Measurements from ENCODE around the gene EFS.

EFS gene, protein sequence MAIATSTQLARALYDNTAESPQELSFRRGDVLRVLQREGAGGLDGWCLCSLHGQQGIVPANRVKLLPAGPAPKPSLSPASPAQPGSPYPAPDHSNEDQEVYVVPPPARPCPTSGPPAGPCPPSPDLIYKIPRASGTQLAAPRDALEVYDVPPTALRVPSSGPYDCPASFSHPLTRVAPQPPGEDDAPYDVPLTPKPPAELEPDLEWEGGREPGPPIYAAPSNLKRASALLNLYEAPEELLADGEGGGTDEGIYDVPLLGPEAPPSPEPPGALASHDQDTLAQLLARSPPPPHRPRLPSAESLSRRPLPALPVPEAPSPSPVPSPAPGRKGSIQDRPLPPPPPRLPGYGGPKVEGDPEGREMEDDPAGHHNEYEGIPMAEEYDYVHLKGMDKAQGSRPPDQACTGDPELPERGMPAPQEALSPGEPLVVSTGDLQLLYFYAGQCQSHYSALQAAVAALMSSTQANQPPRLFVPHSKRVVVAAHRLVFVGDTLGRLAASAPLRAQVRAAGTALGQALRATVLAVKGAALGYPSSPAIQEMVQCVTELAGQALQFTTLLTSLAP

DNA sequence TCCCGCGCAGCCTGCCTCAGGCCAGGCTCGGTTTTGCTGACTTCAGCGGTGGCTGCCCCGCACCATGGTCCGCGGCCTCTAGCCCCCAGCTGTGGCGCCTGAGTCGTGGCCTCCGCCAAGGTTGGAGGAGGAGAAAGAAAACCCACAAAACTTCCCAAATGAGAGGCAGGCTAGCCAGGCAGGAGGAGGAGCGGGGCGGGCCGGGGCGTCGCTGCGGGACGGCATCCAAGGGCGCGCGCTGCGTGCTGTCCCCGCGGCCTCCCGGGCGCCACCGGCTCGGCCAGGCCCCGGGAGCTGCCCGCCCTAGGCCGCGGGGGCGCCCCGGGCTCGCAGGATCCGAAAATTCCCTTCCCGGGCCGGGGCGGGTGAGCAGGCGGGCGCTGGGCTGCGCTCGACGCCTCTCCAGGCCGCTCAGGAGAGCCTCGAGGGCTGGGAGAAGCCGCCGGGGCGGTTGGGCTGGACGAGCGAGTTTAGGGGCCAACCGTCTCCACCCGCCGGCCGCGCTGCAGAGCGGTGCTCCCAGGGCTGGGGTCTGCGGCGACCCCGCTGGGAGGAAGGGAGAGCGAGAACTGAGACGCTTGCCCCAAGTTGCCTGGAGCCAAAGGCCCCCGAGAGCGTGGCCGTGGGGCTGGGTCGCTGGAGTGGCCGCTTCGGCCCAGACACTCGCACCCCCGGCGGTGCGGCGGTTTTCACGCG, at the start of gene EFS:
Gene EFS, minus strand, starts transcription at position 137 of the 696 bp plus-strand sequence. CDS start 147 bp downstream, outside the sequence.
- Histone ChIP-seq H3K4me1 (ENCODE audit: insufficient read depth, low read length) (no peaks in the 10 kb centered on the region), H2AFZ (ENCODE audit: low read depth, low read length) (no peak within 1 kb of the TSS), H3K79me2 (ENCODE audit: insufficient read depth, low read length) (no peaks in the 10 kb centered on the region), H3K36me3 (ENCODE audit: insufficient read depth, low read length) (no peaks in the 10 kb centered on the region), H3K9me3 (ENCODE audit: insufficient read depth, low read length, severe bottlenecking) (no peaks in the 10 kb centered on the region), H3K9ac (ENCODE audit: low read depth, low read length) (no peak within 1 kb of the TSS), H3K27me3 (ENCODE audit: insufficient read depth, low read length, poor library complexity) (peaks cover 3% of the 10 kb centered on the region), H3K4me2 (ENCODE audit: insufficient read depth, low read length) (no peak within 1 kb of the TSS), H4K20me1 (ENCODE audit: insufficient read depth, low read length) (no peaks in the 10 kb centered on the region), H3K27ac (ENCODE audit: low read length) (no peak within 1 kb of the TSS), H3K4me3 (ENCODE audit: low read depth in 1 of 2, low read length in 2 of 2) (no peak within 1 kb of the TSS)
- DNase-seq (no peak), ATAC-seq (ENCODE audit: insufficient read depth, low read depth) (no peak)
- TF ChIP-seq, protein P1, sequence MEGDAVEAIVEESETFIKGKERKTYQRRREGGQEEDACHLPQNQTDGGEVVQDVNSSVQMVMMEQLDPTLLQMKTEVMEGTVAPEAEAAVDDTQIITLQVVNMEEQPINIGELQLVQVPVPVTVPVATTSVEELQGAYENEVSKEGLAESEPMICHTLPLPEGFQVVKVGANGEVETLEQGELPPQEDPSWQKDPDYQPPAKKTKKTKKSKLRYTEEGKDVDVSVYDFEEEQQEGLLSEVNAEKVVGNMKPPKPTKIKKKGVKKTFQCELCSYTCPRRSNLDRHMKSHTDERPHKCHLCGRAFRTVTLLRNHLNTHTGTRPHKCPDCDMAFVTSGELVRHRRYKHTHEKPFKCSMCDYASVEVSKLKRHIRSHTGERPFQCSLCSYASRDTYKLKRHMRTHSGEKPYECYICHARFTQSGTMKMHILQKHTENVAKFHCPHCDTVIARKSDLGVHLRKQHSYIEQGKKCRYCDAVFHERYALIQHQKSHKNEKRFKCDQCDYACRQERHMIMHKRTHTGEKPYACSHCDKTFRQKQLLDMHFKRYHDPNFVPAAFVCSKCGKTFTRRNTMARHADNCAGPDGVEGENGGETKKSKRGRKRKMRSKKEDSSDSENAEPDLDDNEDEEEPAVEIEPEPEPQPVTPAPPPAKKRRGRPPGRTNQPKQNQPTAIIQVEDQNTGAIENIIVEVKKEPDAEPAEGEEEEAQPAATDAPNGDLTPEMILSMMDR (IDR thresholded peaks at IDR 0.05; ENCODE audit: borderline replicate concordance, extremely low read depth, low read length, poor library complexity, severe bottlenecking), result no peak
- no peak for TF ChIP-seq EZH2 (IDR thresholded peaks at IDR 0.05; ENCODE audit: borderline replicate concordance, low read depth, low read length, severe bottlenecking)

DNA sequence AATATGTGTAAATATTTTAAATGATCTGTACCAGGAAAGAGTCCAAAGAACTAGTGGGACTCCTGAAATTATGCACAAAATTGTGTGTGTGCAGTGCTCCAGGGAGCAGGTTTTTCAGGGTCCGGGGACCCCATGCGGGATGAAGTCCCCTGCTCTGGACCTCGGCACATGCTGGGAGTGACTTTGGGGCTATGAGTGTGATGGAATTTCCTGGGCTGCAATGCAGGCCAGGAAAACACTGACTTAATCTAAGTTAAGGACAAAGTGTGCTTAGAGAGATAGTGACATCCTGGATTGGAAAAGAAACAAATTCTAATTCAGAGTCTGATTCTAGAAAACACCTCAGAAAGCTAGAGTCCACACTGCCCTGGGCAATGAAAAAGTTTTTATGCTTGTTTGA, 49.3 kb upstream of the EFS start:
- Histone ChIP-seq H3K4me3 (ENCODE audit: low read depth in 1 of 2, low read length in 2 of 2) (no peak overlapping the region), H3K9me3 (ENCODE audit: insufficient read depth, low read length, severe bottlenecking) (no peaks in the 10 kb centered on the region), H3K27me3 (ENCODE audit: insufficient read depth, low read length, poor library complexity) (peaks cover 19% of the 10 kb centered on the region), H3K4me1 (ENCODE audit: insufficient read depth, low read length) (no peaks in the 10 kb centered on the region), H3K4me2 (ENCODE audit: insufficient read depth, low read length) (no peak overlapping the region), H3K79me2 (ENCODE audit: insufficient read depth, low read length) (no peaks in the 10 kb centered on the region), H2AFZ (ENCODE audit: low read depth, low read length) (no peak overlapping the region), H4K20me1 (ENCODE audit: insufficient read depth, low read length) (no peaks in the 10 kb centered on the region; the same call in 1 of the 2 replicates), H3K36me3 (ENCODE audit: insufficient read depth, low read length) (no peaks in the 10 kb centered on the region), H3K9ac (ENCODE audit: low read depth, low read length) (no peak overlapping the region), H3K27ac (ENCODE audit: low read length) (no peak overlapping the region)
- no peak for TF ChIP-seq EZH2 (IDR thresholded peaks at IDR 0.05; ENCODE audit: borderline replicate concordance, low read depth, low read length, severe bottlenecking)
- TF ChIP-seq, protein P1 (IDR thresholded peaks at IDR 0.05; ENCODE audit: borderline replicate concordance, extremely low read depth, low read length, poor library complexity, severe bottlenecking), result no peak
- DNase-seq (no peak), ATAC-seq (ENCODE audit: insufficient read depth, low read depth) (no peak)

DNA sequence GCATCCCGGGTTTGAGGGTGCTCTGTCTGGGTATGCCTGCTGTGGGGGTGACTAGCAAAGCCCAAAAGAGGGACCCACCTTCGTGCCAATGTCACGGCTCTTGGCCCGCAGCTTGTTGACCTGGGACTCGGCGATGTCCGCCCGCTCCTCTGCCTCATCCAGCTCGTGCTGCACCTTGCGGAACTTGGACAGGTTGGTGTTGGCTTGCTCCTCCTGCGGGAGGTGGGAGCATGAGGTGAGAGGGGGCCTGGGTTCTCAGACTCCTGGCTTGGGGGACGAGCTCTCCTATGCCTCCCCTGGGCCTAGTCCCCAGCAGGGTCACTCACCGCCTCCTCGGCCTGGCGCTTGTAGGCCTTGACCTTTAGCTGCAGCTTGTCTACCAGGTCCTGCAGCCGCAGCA, 48.7 kb upstream of the EFS start:
- peaks cover 16% of the 10 kb centered on the region for H3K27me3 ChIP-seq (ENCODE audit: insufficient read depth, low read length, poor library complexity)
- no peaks in the 10 kb centered on the region for H3K36me3 ChIP-seq (ENCODE audit: insufficient read depth, low read length)
- no peaks in the 10 kb centered on the region for H3K9me3 ChIP-seq (ENCODE audit: insufficient read depth, low read length, severe bottlenecking)

More for the DNA sequence above, 48.7 kb upstream of the EFS start:
- no peak overlapping the region for H3K4me3 ChIP-seq (ENCODE audit: low read depth in 1 of 2, low read length in 2 of 2)
- H3K4me2 ChIP-seq (ENCODE audit: insufficient read depth, low read length), result no peak overlapping the region
- no peaks in the 10 kb centered on the region for H3K79me2 ChIP-seq (ENCODE audit: insufficient read depth, low read length)
- H3K4me1 ChIP-seq (ENCODE audit: insufficient read depth, low read length), result no peaks in the 10 kb centered on the region
- no peak overlapping the region for H3K27ac ChIP-seq (ENCODE audit: low read length)
- no peak overlapping the region for H3K9ac ChIP-seq (ENCODE audit: low read depth, low read length)
- no peak overlapping the region for H2AFZ ChIP-seq (ENCODE audit: low read depth, low read length)
- ATAC-seq (ENCODE audit: insufficient read depth, low read depth) (no peak), DNase-seq (no peak)
- TF ChIP-seq EZH2 (IDR thresholded peaks at IDR 0.05; ENCODE audit: borderline replicate concordance, low read depth, low read length, severe bottlenecking), result no peak
- TF ChIP-seq, protein P1 (IDR thresholded peaks at IDR 0.05; ENCODE audit: borderline replicate concordance, extremely low read depth, low read length, poor library complexity, severe bottlenecking), result no peak
- no peaks in the 10 kb centered on the region; the same call in 1 of the 2 replicates for H4K20me1 ChIP-seq (ENCODE audit: insufficient read depth, low read length)
